Heart left ventricle (tissue), 16 donors: Measurements from ENCODE around the gene TMEM145. TPM values are rescaled to one million over a fixed set of nuclear protein-coding genes. Genes with fewer than 3 reads are reported as not detected.

Source experiments
- ATAC-seq, 4 donors: fragments of 200-7000 bp; cut with Tn5 transposase; one replicate each; pipeline ENCODE4 v1.9.1; 2020 to 2022; ENCODE audit warnings: moderate library complexity in 4 of 4, mild to moderate bottlenecking in 3 of 4, moderate number of reproducible peaks in 1 of 4
- DNase-seq, 5 donors: peaks; one replicate each; pipeline ENCODE4 v3.0.0-alpha.2; 2020
- H3K27ac ChIP-seq, 12 donors: fragments of 200-600 bp; sonication (generic) in 4 of 12; one replicate each; pipeline versions ENCODE4 v1.5.0 to v1.8.0; 2016 to 2022; ENCODE audit warnings: mild to moderate bottlenecking in 2 of 12
- H3K27me3 ChIP-seq, 9 donors: fragments of 200-600 bp; sonication (generic) in 2 of 9; one replicate each; pipeline versions ENCODE4 v1.5.1 to v1.8.0; 2016 to 2022; ENCODE audit warnings: mild to moderate bottlenecking in 3 of 9
- H3K36me3 ChIP-seq, 9 donors: fragments of 200-600 bp; sonication (generic) in 2 of 9; one replicate each; pipeline versions ENCODE4 v1.5.0 to v1.8.0; 2018 to 2022; ENCODE audit warnings: mild to moderate bottlenecking in 2 of 9
- H3K4me1 ChIP-seq, 12 donors: fragments of 200-600 bp; sonication (generic) in 4 of 12; one replicate each; pipeline versions ENCODE4 v1.5.0 to v1.8.0; 2016 to 2022; ENCODE audit warnings: mild to moderate bottlenecking in 3 of 12
- H3K4me3 ChIP-seq, 12 donors: fragments of 200-600 bp; sonication (generic) in 4 of 12; one replicate each; pipeline versions ENCODE4 v1.5.0 to v1.8.0; 2017 to 2022; ENCODE audit warnings: mild to moderate bottlenecking in 9 of 12, moderate library complexity in 4 of 12
- H3K9me3 ChIP-seq, 12 donors: fragments of 200-600 bp; sonication (generic) in 4 of 12; one replicate each; pipeline versions ENCODE4 v1.5.0 to v1.8.0; 2016 to 2022; ENCODE audit warnings: mild to moderate bottlenecking in 1 of 12
- POLR2A ChIP-seq, 2 donors: fragments of 450-650 bp; IDR thresholded peaks; one replicate each; pipeline ENCODE4 v1.6.1; 2017; ENCODE audit warnings: antibody characterized with exemption in 2 of 2, mild to moderate bottlenecking in 2 of 2, moderate library complexity in 2 of 2
- WGBS, 4 donors: extraction: QIAGEN DNeasy Blood & Tissue Kit in 2 of 4; methylation state at CpG; one replicate each; pipeline versions ENCODE4 v1.1.5 to v1.1.7; 2013 to 2018; 5-methylcytosine and 5-hydroxymethylcytosine counted together
- intact Hi-C, 10 donors: fragments of 100-400 bp; cut with DNase I; formaldehyde crosslinking; loops; one replicate each; pipeline versions ENCODE4 v1.11.1 to v1.14.2; 2022
- polyA plus RNA-seq, 2 donors: library from polyadenylated mRNA; stranded (reverse); fragments of 200-250 nt; gene quantifications; one replicate each; pipeline ENCODE4 v1.2.3, GENCODE V29; 2013
- total RNA-seq, 9 donors: library from RNA; depleted of rRNA in 2 of 9; stranded (reverse); fragments of >200 nt in 2 of 9; fragmentation: NEBNext Ultra II Directional in 3 of 9; extraction: Animal tissue kit (Norgen Biotek cat#: 25700) in 3 of 9; gene quantifications; one replicate each; pipeline versions ENCODE4 v1.1.0 to v1.2.4, GENCODE V29; 2016 to 2023
- TF ChIP-seq, protein P1 (sequence below), 12 donors: fragments of 200-600 bp; sonication (generic) in 4 of 12; IDR thresholded peaks; one replicate each; pipeline versions ENCODE4 v1.5.0 to v1.8.0; 2018 to 2022; ENCODE audit warnings: antibody characterized with exemption in 12 of 12, mild to moderate bottlenecking in 5 of 12
- donor health status: ischemic (EF 13 %, LVEDD 7.1; RV severe dilation, severe dysfunction).
- donor health status: healthy with polysubstance abuse.
- donor health status: DM: no; HTN: yes; CAD: no.
- donor health status: DM: no; HTN: no; CAD: no.
- donor health status: ischemic (EF 25% LVEDD 6.9; RV normal size, moderate dysfunction).
- donor health status: ischemic (EF 25% LVEDD 5.7; RV mildly dilated, moderate dysfunction).
- donor health status: healthy.
- donor health status: DM: yes; HTN: yes; CAD: no.
- donor health status: ischemic (EF 35%, LVEDD 5.7; RV mildly dilated, moderate dysfunction).
- donor health status: nonischemic (EF 11% LVEDD 7.7; RV severe dilation, severe dysfunction).
- donor health status: DM: yes; HTN: yes; CAD: no.
- donor health status: PGD.
- donor health status: ischemic (EF 29% LVEDD 5.4; RV normal size, mild dysfunction).
- donor health status: nonischemic (EF 23%, LVEDD 6.1; RV moderate dilation, normal function).

Gene TMEM145
- total and polyA plus RNA-seq, 11 donors: 0.11 to 0.27 (median 0.17) TPM; not detected in 7

DNA sequence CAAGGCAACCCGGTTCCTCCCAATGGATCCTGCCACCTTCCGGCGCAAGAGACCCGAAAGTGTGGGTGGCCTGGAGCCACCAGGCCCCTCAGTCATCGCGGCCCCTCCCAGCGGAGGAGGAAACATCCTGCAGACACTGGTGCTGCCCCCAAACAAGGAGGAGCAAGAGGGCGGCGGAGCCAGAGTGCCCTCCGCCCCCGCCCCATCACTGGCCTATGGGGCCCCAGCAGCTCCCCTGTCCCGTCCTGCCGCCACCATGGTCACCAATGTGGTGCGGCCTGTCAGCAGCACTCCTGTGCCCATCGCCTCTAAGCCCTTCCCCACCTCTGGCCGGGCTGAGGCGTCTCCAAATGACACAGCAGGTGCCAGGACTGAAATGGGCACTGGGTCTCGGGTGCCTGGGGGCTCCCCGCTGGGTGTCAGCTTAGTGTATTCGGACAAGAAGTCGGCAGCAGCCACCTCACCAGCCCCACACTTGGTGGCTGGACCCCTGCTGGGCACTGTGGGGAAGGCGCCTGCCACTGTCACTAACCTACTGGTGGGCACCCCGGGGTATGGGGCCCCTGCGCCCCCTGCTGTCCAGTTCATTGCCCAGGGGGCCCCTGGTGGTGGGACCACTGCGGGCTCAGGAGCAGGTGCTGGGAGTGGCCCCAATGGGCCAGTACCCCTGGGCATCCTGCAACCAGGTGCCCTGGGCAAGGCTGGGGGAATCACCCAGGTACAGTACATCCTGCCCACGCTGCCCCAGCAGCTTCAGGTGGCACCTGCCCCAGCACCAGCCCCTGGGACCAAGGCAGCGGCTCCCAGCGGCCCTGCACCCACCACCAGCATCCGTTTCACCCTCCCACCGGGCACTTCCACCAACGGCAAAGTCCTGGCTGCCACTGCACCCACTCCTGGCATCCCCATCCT is 22.3 kb upstream of the TMEM145 start:
- Histone ChIP-seq H3K9me3 (no peaks in the 10 kb centered on the region), H3K27ac (no peak overlapping the region), H3K4me1 (peaks cover 4 to 14% (median 12%) of the 10 kb centered on the region in 12 donors), H3K4me3 (no peak overlapping the region), H3K36me3 (peaks cover 0 to 91% (median 83%) of the 10 kb centered on the region in 9 donors), H3K27me3 (no peaks in the 10 kb centered on the region)
- ATAC-seq: no peak
- DNase-seq: peak in 1 of 5 donors; percentile 44
- intact Hi-C loops: loop anchor here in 2 of 10 donors (5.0 to 10.0 kb wide), 2 partner anchors 43 to 156 kb away; partner anchors contain the start of gene POU2F2 (in 1 of the 2)
- 85 to 88% (median 86%) methylated on average over 25 to 31 of the region's 31 CpGs for WGBS, 4 donors
- no peak for TF ChIP-seq POLR2A (IDR thresholded peaks at IDR 0.05)
- TF ChIP-seq, protein P1, sequence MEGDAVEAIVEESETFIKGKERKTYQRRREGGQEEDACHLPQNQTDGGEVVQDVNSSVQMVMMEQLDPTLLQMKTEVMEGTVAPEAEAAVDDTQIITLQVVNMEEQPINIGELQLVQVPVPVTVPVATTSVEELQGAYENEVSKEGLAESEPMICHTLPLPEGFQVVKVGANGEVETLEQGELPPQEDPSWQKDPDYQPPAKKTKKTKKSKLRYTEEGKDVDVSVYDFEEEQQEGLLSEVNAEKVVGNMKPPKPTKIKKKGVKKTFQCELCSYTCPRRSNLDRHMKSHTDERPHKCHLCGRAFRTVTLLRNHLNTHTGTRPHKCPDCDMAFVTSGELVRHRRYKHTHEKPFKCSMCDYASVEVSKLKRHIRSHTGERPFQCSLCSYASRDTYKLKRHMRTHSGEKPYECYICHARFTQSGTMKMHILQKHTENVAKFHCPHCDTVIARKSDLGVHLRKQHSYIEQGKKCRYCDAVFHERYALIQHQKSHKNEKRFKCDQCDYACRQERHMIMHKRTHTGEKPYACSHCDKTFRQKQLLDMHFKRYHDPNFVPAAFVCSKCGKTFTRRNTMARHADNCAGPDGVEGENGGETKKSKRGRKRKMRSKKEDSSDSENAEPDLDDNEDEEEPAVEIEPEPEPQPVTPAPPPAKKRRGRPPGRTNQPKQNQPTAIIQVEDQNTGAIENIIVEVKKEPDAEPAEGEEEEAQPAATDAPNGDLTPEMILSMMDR (IDR thresholded peaks at IDR 0.05): peak in 11 of 12 donors; percentile 20 to 50 (median 35)

DNA sequence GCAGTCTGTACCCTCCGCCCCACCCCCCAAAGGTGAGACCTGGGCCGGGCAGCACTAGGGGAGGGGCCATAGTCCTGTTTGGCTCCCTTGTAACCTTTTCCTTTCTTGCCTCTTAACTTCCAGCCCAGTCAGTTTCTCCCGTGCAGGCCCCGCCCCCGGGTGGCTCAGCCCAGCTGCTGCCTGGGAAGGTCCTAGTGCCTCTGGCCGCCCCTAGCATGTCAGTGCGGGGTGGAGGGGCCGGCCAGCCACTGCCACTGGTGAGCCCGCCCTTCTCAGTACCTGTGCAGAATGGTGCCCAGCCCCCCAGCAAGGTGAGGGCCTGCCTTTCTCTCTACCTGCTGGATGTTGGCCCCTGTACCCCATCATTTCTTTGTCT is 21.7 kb upstream of the TMEM145 start:
- TF ChIP-seq POLR2A (IDR thresholded peaks at IDR 0.05): no peak
- Histone ChIP-seq H3K36me3 (peaks cover 0 to 93% (median 83%) of the 10 kb centered on the region in 9 donors), H3K9me3 (no peaks in the 10 kb centered on the region), H3K4me3 (no peak overlapping the region), H3K27me3 (no peaks in the 10 kb centered on the region), H3K4me1 (peaks cover 0 to 8% (median 6%) of the 10 kb centered on the region in 12 donors), H3K27ac (no peak overlapping the region)
- DNase-seq: no peak
- no peak for ATAC-seq
- WGBS, 4 donors: 66 to 70% (median 67%) methylated on average over 9 of the region's 9 CpGs
- intact Hi-C loops: loop anchor here in 2 of 10 donors (5.0 to 10.0 kb wide), 2 partner anchors 44 to 157 kb away; partner anchors contain the start of gene POU2F2 (in 1 of the 2)

DNA sequence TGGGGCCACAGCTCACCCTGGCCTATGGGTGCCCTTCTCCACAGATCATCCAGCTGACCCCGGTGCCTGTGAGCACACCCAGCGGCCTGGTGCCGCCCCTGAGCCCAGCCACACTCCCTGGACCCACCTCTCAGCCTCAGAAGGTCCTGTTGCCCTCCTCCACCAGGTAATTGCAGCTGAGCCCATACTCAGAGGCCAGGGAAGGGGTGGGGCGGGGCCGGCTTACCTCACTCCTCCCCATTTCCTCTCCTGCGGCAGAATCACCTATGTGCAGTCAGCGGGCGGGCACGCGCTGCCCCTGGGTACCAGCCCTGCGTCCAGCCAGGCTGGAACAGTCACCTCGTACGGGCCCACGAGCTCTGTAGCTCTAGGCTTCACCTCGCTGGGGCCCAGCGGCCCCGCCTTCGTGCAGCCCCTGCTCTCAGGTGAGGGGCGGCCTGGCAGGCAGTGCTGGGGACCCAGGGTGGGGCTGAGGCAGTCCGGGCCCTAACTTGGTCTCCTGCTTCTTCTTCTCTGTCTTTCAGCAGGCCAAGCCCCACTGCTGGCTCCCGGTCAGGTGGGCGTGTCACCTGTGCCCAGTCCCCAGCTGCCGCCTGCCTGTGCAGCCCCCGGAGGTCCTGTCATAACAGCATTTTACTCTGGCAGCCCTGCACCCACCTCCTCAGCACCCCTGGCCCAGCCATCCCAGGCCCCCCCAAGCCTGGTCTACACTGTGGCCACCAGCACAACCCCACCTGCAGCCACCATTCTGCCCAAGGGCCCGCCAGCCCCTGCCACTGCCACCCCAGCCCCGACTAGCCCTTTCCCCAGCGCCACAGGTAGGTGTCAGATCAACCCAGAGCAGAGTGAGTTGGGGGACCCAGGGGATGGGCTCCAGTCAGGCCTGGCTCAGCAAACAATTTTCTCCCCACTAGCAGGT is 20.8 kb upstream of the TMEM145 start:
- Histone ChIP-seq H3K36me3 (peaks cover 0 to 86% (median 77%) of the 10 kb centered on the region in 9 donors), H3K4me1 (no peaks in the 10 kb centered on the region), H3K4me3 (no peak overlapping the region), H3K9me3 (no peaks in the 10 kb centered on the region), H3K27ac (no peak overlapping the region), H3K27me3 (no peaks in the 10 kb centered on the region)
- DNase-seq: no peak
- intact Hi-C loops: loop anchor here in 2 of 10 donors (5.0 to 10.0 kb wide), 2 partner anchors 45 to 158 kb away; partner anchors contain the start of gene POU2F2 (in 1 of the 2)
- TF ChIP-seq, protein P1 (IDR thresholded peaks at IDR 0.05): no peak
- TF ChIP-seq POLR2A (IDR thresholded peaks at IDR 0.05): no peak
- ATAC-seq: no peak
- WGBS, 4 donors: 91 to 95% (median 93%) methylated on average over 19 to 27 of the region's 27 CpGs

DNA sequence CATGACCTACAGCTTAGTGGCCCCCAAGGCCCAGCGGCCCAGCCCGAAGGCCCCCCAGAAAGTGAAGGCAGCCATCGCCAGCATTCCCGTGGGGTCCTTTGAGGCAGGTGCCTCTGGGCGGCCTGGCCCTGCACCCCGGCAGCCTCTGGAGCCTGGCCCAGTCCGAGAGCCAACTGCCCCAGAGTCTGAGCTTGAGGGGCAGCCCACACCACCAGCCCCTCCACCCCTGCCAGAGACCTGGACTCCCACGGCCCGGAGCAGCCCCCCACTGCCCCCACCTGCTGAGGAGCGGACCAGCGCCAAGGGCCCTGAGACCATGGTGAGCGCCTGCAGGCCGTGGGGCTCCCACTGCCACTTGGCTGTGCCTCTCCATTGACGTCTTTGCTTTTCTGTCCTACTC is 20.1 kb upstream of the TMEM145 start:
- Histone ChIP-seq H3K27me3 (no peaks in the 10 kb centered on the region), H3K27ac (no peak overlapping the region), H3K4me1 (no peaks in the 10 kb centered on the region), H3K9me3 (no peaks in the 10 kb centered on the region), H3K36me3 (peaks cover 0 to 80% (median 71%) of the 10 kb centered on the region in 9 donors), H3K4me3 (no peak overlapping the region)
- DNase-seq (no peak), ATAC-seq (no peak)
- intact Hi-C loops: loop anchor here in 2 of 10 donors (5.0 to 10.0 kb wide), 2 partner anchors 46 to 158 kb away; partner anchors contain the start of gene POU2F2 (in 1 of the 2)
- no peak for TF ChIP-seq POLR2A (IDR thresholded peaks at IDR 0.05)
- TF ChIP-seq, protein P1 (IDR thresholded peaks at IDR 0.05): no peak
- WGBS, 4 donors: 89 to 100% (median 93%) methylated on average over 6 to 14 of the region's 14 CpGs
